NCI-H1048 (cell line): ENCODE measurements around the gene ARIH2.

ENCODE experiments used
- DNase-seq: peaks from one replicate; lab custom pipeline; 2025; lab: John Stamatoyannopoulos, UW

Gene ARIH2

GRCh38 chr3:48974076-48974864 lies 55.6 kb downstream of the ARIH2 start:
- no peak for DNase-seq

GRCh38 chr3:48979451-48979850 lies 60.8 kb downstream of the ARIH2 start:
- DNase-seq = no peak

DNA sequence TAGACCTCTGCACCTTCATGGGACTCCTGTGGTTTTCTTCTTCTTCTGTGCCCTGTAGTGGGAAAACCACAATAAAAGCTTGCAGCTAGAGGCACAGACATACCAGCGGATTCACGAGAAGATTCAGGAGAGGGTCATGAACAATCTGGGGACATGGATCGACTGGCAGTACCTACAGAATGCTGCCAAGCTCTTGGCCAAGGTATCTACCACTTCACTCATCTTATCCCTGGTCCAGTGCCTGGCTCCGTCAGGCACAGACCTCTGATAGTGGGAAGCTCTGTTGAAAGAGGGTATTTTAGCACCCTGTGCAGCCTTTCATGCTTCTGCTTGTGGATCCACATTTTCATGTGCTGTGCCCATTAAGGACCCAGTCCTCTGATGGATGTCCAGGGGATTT lies 61.7 kb downstream of the ARIH2 start:
- no peak for DNase-seq

GRCh38 chr3:48982016-48982415 lies 63.4 kb downstream of the ARIH2 start:
- no peak for DNase-seq

- no peak for DNase-seq
These were observed 64.0 kb downstream of the ARIH2 start for GRCh38 chr3:48982686-48983085.

DNA sequence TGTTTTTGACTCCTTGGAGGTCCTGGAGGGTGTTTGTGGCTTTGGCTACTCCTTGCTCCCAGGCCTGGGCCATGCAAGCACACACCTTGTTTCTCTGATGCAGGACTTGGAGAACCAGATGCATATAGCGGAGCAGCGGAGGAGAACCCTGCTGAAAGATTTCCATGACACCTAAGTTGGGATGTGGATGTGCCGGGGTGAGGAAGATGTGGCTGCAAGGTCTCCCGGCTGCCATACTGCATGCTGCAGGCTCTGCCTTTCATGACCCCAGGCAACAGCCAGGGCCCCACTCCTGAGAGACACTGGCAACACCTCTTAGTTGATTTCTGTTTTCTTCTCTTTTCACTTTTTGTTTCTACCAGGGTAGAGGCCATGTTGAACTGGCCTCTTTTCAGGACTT lies 64.5 kb downstream of the ARIH2 start:
- no peak for DNase-seq

- no peak for DNase-seq
These were observed 66.0 kb downstream of the ARIH2 start for GRCh38 chr3:48984663-48985062.

DNA sequence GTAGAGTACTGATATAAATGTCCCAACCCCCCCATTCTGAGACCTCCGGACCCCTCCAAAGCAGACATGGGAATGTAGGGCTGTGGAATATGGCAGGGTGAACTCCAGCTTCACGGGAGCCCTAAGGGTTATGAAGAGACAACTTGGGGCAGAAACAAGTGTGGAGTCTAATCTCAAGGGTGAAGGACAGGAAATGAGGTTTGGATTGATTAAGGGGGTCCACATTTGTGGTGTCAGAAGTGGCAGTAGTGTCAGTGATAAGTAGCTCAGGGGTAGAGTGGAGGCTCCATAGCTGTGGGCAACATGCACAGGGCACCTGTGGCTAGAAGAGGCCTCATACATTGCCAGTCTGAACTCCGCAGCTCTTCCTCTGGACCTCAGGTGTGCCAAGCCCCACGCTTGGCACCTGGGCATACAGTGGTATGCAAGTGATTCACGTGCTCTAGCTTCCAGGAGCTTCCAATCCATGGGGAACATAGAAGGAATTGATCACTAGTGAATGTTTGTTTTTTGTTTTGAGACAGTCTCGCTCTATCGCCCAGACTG lies 67.3 kb downstream of the ARIH2 start:
- no peak for DNase-seq

GRCh38 chr3:48989126-48989795 lies 70.6 kb downstream of the ARIH2 start:
- no peak for DNase-seq

- no peak for DNase-seq
These were observed 71.4 kb downstream of the ARIH2 start, which contains the start of gene P4HTM for GRCh38 chr3:48989796-48990635. Gene P4HTM (plus strand): TSS chr3:48990241. CDS start chr3:48990257, 16 bp downstream.

- no peak for DNase-seq
These were observed 72.2 kb downstream of the ARIH2 start for GRCh38 chr3:48990636-48991469.

- no peak for DNase-seq
These were observed 73.4 kb downstream of the ARIH2 start for GRCh38 chr3:48991851-48992545.

- DNase-seq = no peak
These were observed 75.2 kb downstream of the ARIH2 start for GRCh38 chr3:48993834-48994233.

DNA sequence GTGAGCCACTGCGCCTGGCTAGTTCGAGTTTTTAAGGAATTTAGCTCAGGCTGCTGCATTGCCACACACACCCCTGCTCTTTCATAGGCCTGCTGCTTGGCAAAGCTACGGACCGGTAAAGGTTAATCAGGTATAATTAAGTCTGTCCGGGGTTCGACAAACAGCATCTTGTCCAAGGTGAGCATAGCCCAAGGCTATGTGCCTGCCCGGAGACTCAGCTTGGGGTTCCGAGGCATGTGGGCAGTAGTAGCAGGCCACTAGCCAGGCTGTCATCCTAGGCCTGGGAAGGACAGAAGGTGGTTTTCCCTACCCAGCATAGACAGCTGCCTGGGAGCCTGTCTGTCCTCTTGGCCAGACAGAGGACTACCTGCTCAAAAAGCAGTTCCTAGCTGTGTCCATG lies 78.0 kb downstream of the ARIH2 start:
- DNase-seq = no peak

- DNase-seq = no peak
These were observed 78.5 kb downstream of the ARIH2 start for GRCh38 chr3:48997102-48997635.

- no peak for DNase-seq
These were observed 79.3 kb downstream of the ARIH2 start for GRCh38 chr3:48997714-48998637.

GRCh38 chr3:48999085-48999858 lies 80.6 kb downstream of the ARIH2 start:
- no peak for DNase-seq

GRCh38 chr3:49001155-49001554 lies 82.5 kb downstream of the ARIH2 start:
- no peak for DNase-seq
